Endodermal cell (in vitro differentiated cells): ENCODE data around the gene SEPTIN10. TPM values are rescaled to one million over a fixed set of nuclear protein-coding genes. Genes with fewer than 3 reads are reported as not detected.

Source experiments
- DNase-seq: peaks from one replicate; pipeline ENCODE4 v3.0.0-alpha.2; 2017
- H3K27ac ChIP-seq: 2 replicates; pipeline ENCODE4 v1.5.1; 2013; ENCODE audit warnings: mild to moderate bottlenecking, low read depth, low read length, moderate library complexity
- H3K27me3 ChIP-seq: 2 replicates; pipeline ENCODE4 v1.6.1; 2013; ENCODE audit warnings: mild to moderate bottlenecking, low read length, moderate library complexity; ENCODE audit not compliant: insufficient read depth, control insufficient read depth, poor library complexity, severe bottlenecking
- H3K36me3 ChIP-seq: 2 replicates; pipeline ENCODE4 v1.7.0; 2013; ENCODE audit warnings: mild to moderate bottlenecking, low read length, moderate library complexity; ENCODE audit not compliant: control insufficient read depth, insufficient read depth
- H3K4me1 ChIP-seq: one replicate; pipeline ENCODE4 v1.7.0; 2013; ENCODE audit warnings: low read length; ENCODE audit not compliant: control insufficient read depth, insufficient read depth
- H3K4me3 ChIP-seq: 2 replicates; pipeline ENCODE4 v1.5.1; 2013; ENCODE audit warnings: mild to moderate bottlenecking, low read length, moderate library complexity
- H3K9ac ChIP-seq: 2 replicates; pipeline ENCODE4 v1.6.1; 2013; ENCODE audit warnings: mild to moderate bottlenecking, low read length, moderate library complexity; ENCODE audit not compliant: poor library complexity, severe bottlenecking; ENCODE audit errors: extremely low read depth
- H3K9me3 ChIP-seq: 2 replicates; pipeline ENCODE4 v1.6.1; 2013; ENCODE audit warnings: mild to moderate bottlenecking, low read length, moderate library complexity; ENCODE audit not compliant: control insufficient read depth
- H3K27ac Mint-ChIP-seq: 2 replicates; pipeline ENCODE4 v1.8.0; 2020; ENCODE audit warnings: mixed read lengths
- H3K27me3 Mint-ChIP-seq: 2 replicates; pipeline ENCODE4 v1.8.0; 2021; ENCODE audit warnings: mild to moderate bottlenecking, mixed read lengths; ENCODE audit not compliant: insufficient read depth
- H3K36me3 Mint-ChIP-seq: 2 replicates; pipeline ENCODE4 v1.8.0; 2020; ENCODE audit warnings: low read depth, mixed read lengths
- H3K4me1 Mint-ChIP-seq: 2 replicates; pipeline ENCODE4 v1.8.0; 2020; ENCODE audit warnings: mixed read lengths
- H3K4me3 Mint-ChIP-seq: 2 replicates; pipeline ENCODE4 v1.8.0; 2020; ENCODE audit warnings: mild to moderate bottlenecking, moderate library complexity, mixed read lengths
- H3K9me3 Mint-ChIP-seq: 2 replicates; pipeline ENCODE4 v1.8.0; 2020; ENCODE audit warnings: mild to moderate bottlenecking, mixed read lengths
- CTCF ChIP-seq: fragments of 200-600 bp; sonication (generic); conservative IDR thresholded peaks from 2 replicates; pipeline ENCODE4 v1.5.0; 2021; ENCODE audit warnings: antibody characterized with exemption, mild to moderate bottlenecking
- WGBS, 2 experiments: methylation state at CpG; one replicate each; pipeline versions ENCODE4 v1.1.5 to v1.1.7; 2013; ENCODE audit warnings: missing lambda C conversion rate in 2 of 2, mixed read lengths in 1 of 2; ENCODE audit not compliant: insufficient coverage in 1 of 2, insufficient read length in 1 of 2; 5-methylcytosine and 5-hydroxymethylcytosine counted together
- total RNA-seq, 2 donors: library from RNA; stranded (reverse); fragmentation: NEBNext Ultra II Directional in 1 of 2; extraction: Animal tissue kit (Norgen Biotek cat#: 25700) in 1 of 2; gene quantifications; 2 replicates in 1 of 2; 3 replicates in 1 of 2; pipeline ENCODE4 v1.2.1, GENCODE V29; 2021

The SEPTIN10 gene
- total RNA-seq, 2 donors from 2014 or later = 103 to 120 TPM

GRCh38 chr2:109510136-109511028 lies 103.4 kb downstream of the SEPTIN10 start:
- Mint-ChIP-seq H3K4me1 (peaks cover 7% of the 10 kb centered on the region), H3K4me3 (no peak overlapping the region)

GRCh38 chr2:109508556-109508955 lies 105.2 kb downstream of the SEPTIN10 start:
- 90 to 97% methylated on average over 7 to 8 of the region's 8 CpGs for WGBS, 2 experiments
- no peak overlapping the region for H3K9ac ChIP-seq

More at GRCh38 chr2:109510136-109511028, 103.4 kb downstream of the SEPTIN10 start:
- no peak overlapping the region for H3K27ac Mint-ChIP-seq
- 63% methylated on average over 13 to 19 of the region's 19 CpGs for WGBS, 2 experiments
- H3K27me3 ChIP-seq = no peaks in the 10 kb centered on the region
- H3K36me3 ChIP-seq = no peaks in the 10 kb centered on the region
- peak; percentile 92 for DNase-seq
- no peaks in the 10 kb centered on the region for H3K9me3 ChIP-seq
- no peak overlapping the region for H3K9ac ChIP-seq
- H3K4me3 ChIP-seq = no peak overlapping the region
- no peaks in the 10 kb centered on the region for H3K9me3 Mint-ChIP-seq
- peaks cover 2% of the 10 kb centered on the region for H3K27me3 Mint-ChIP-seq
- H3K4me1 ChIP-seq = no peaks in the 10 kb centered on the region
- TF ChIP-seq CTCF = peak; percentile 91
- H3K36me3 Mint-ChIP-seq = no peaks in the 10 kb centered on the region
- H3K27ac ChIP-seq = no peak overlapping the region

GRCh38 chr2:109507828-109508227 lies 105.9 kb downstream of the SEPTIN10 start:
- Histone ChIP-seq H3K27me3 (no peaks in the 10 kb centered on the region), H3K36me3 (no peaks in the 10 kb centered on the region), H3K27ac (no peak overlapping the region), H3K4me1 (no peaks in the 10 kb centered on the region), H3K4me3 (no peak overlapping the region), H3K9ac (no peak overlapping the region), H3K9me3 (no peaks in the 10 kb centered on the region)
- H3K9me3 Mint-ChIP-seq = no peaks in the 10 kb centered on the region
- H3K36me3 Mint-ChIP-seq = no peaks in the 10 kb centered on the region
- TF ChIP-seq CTCF = no peak
- H3K4me1 Mint-ChIP-seq = peaks cover 5% of the 10 kb centered on the region
- H3K27me3 Mint-ChIP-seq = no peaks in the 10 kb centered on the region
- 80 to 88% methylated on average over 5 to 6 of the region's 6 CpGs for WGBS, 2 experiments
- no peak for DNase-seq
- H3K27ac Mint-ChIP-seq = no peak overlapping the region
- H3K4me3 Mint-ChIP-seq = no peak overlapping the region

More at GRCh38 chr2:109508556-109508955, 105.2 kb downstream of the SEPTIN10 start:
- no peak overlapping the region for H3K27ac ChIP-seq
- DNase-seq = no peak
- no peaks in the 10 kb centered on the region for H3K9me3 Mint-ChIP-seq
- TF ChIP-seq CTCF = no peak
- no peaks in the 10 kb centered on the region for H3K36me3 Mint-ChIP-seq
- no peak overlapping the region for H3K4me3 Mint-ChIP-seq
- no peaks in the 10 kb centered on the region for H3K27me3 ChIP-seq
- H3K4me1 Mint-ChIP-seq = peaks cover 5% of the 10 kb centered on the region
- no peaks in the 10 kb centered on the region for H3K36me3 ChIP-seq
- H3K27me3 Mint-ChIP-seq = peaks cover under 1% of the 10 kb centered on the region
- no peaks in the 10 kb centered on the region for H3K9me3 ChIP-seq
- H3K4me1 ChIP-seq = no peaks in the 10 kb centered on the region
- no peak overlapping the region for H3K27ac Mint-ChIP-seq
- no peak overlapping the region for H3K4me3 ChIP-seq
